SK-N-SH (cell line): ENCODE data around the gene CAMK2B.

ENCODE experiments used
- EP300 ChIP-seq, 2 experiments: IDR thresholded peaks; 2 replicates each; pipeline versions ENCODE4 v1.4.0 to v1.6.1; 2012; ENCODE audit warnings: borderline replicate concordance in 1 of 2, low read depth in 1 of 2, low read length in 1 of 2
- FOSL2 ChIP-seq: IDR thresholded peaks from 2 replicates; pipeline ENCODE4 v1.4.0; 2012; ENCODE audit warnings: low read depth, mild to moderate bottlenecking, moderate library complexity, borderline replicate concordance
- GABPA ChIP-seq: IDR thresholded peaks from 2 replicates; pipeline ENCODE4 v1.4.0; 2012; ENCODE audit warnings: low read depth, mild to moderate bottlenecking
- JUND ChIP-seq: IDR thresholded peaks from 2 replicates; pipeline ENCODE4 v1.4.0; 2012
- POLR2AphosphoS5 ChIP-seq: IDR thresholded peaks from 2 replicates; pipeline ENCODE4 v1.6.1; 2012; ENCODE audit warnings: low read depth, low read length
- RCOR1 ChIP-seq: fragments of 150-350 bp; IDR thresholded peaks from 2 replicates; pipeline ENCODE4 v1.6.1; 2017; ENCODE audit warnings: antibody characterized with exemption, low read length
- REST ChIP-seq: IDR thresholded peaks from 2 replicates; pipeline ENCODE4 v1.6.1; 2012; ENCODE audit warnings: mild to moderate bottlenecking, low read depth, low read length, moderate library complexity
- SMC3 ChIP-seq: IDR thresholded peaks from 2 replicates; pipeline ENCODE4 v1.6.1; 2012; ENCODE audit warnings: low read depth, low read length, improper control_type of control experiment
- TCF12 ChIP-seq: IDR thresholded peaks from 2 replicates; pipeline ENCODE4 v1.4.0; 2012
- TF ChIP-seq, protein P1 (sequence below): fragments of 200-600 bp; sonication (generic); IDR thresholded peaks from 2 replicates; pipeline ENCODE4 v1.6.1; 2017; ENCODE audit warnings: antibody characterized with exemption, mild to moderate bottlenecking, moderate library complexity

DNA sequence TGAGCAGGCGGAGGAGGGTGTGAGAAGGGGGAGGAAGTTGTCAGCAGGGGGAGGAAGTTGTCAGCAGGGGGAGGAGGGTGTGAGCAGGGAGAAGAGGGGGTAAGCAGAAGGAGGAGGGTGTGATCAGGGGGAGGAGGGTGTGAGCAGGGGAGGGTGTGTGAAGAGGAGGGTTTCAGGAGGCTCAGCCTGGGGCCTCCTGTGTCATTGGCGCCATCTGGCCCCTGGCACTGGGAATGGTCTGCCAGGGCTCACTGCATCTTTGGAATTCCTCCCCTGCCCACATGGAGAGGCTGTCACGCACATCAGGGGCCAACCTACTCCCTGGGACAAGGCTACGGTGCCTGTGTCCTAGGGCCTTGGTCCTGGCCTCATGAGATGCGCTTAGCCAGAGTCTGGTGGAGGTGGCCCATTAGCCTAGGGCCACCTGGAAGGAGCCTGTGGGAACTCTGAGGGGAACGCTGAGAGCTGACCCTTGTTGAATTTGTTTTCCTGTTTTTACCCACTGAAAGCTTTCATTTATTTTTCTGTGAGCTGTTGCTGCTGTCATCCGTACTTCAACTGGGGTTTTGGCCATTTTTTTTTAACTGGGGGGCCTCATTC, 18.0 kb downstream of the CAMK2B start:
- no peak for TF ChIP-seq JUND
- no peak for TF ChIP-seq EP300 (IDR thresholded peaks at IDR 0.05; ENCODE audit: borderline replicate concordance in 1 of 2, low read depth in 1 of 2, low read length in 1 of 2)
- TF ChIP-seq SMC3 = peak; percentile 95
- TF ChIP-seq, protein P1, sequence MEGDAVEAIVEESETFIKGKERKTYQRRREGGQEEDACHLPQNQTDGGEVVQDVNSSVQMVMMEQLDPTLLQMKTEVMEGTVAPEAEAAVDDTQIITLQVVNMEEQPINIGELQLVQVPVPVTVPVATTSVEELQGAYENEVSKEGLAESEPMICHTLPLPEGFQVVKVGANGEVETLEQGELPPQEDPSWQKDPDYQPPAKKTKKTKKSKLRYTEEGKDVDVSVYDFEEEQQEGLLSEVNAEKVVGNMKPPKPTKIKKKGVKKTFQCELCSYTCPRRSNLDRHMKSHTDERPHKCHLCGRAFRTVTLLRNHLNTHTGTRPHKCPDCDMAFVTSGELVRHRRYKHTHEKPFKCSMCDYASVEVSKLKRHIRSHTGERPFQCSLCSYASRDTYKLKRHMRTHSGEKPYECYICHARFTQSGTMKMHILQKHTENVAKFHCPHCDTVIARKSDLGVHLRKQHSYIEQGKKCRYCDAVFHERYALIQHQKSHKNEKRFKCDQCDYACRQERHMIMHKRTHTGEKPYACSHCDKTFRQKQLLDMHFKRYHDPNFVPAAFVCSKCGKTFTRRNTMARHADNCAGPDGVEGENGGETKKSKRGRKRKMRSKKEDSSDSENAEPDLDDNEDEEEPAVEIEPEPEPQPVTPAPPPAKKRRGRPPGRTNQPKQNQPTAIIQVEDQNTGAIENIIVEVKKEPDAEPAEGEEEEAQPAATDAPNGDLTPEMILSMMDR = peak; percentile 56
- TF ChIP-seq TCF12 = no peak
- 0 out of 2 replicates have a peak, but pooled peaks have one; percentile 20 for TF ChIP-seq RCOR1
- no peak for TF ChIP-seq REST
- TF ChIP-seq POLR2AphosphoS5 = no peak
- TF ChIP-seq GABPA = no peak
- TF ChIP-seq FOSL2 = no peak
